Hematopoietic multipotent progenitor cell treated with erythropoietin and hydrocortisone succinate and interleukin-3 and kit ligand, for 8 days (in vitro differentiated cells): ENCODE results near the gene TTC28.

Source experiments
- DNase-seq: peaks from one replicate; pipeline ENCODE4 v3.0.0-alpha.2; 2015

TTC28 gene

GRCh38 chr22:28015676-28016601, 663.7 kb downstream of the TTC28 start:
- DNase-seq: no peak

- DNase-seq: no peak
Observed at GRCh38 chr22:28015046-28015425, 664.6 kb downstream of the TTC28 start.

GRCh38 chr22:28014211-28015045, 665.2 kb downstream of the TTC28 start:
- no peak for DNase-seq

GRCh38 chr22:28013611-28014010, 666.0 kb downstream of the TTC28 start:
- no peak for DNase-seq

GRCh38 chr22:28012832-28013460, 666.7 kb downstream of the TTC28 start:
- no peak for DNase-seq

- DNase-seq: peak; percentile 65
Observed at GRCh38 chr22:28009272-28009827, 670.3 kb downstream of the TTC28 start.

GRCh38 chr22:28008649-28009048, 671.0 kb downstream of the TTC28 start:
- DNase-seq: no peak

GRCh38 chr22:28008056-28008455, 671.6 kb downstream of the TTC28 start:
- no peak for DNase-seq

GRCh38 chr22:28006271-28006670, 673.4 kb downstream of the TTC28 start:
- no peak for DNase-seq

- DNase-seq: no peak
Observed at GRCh38 chr22:28005513-28005912, 674.1 kb downstream of the TTC28 start.

- no peak for DNase-seq
Observed at GRCh38 chr22:28004021-28004420, 675.6 kb downstream of the TTC28 start.

- no peak for DNase-seq
Observed at GRCh38 chr22:28002863-28003565, 676.6 kb downstream of the TTC28 start.

- no peak for DNase-seq
Observed at GRCh38 chr22:28002181-28002700, 677.4 kb downstream of the TTC28 start.

GRCh38 chr22:28001171-28001835, 678.3 kb downstream of the TTC28 start:
- DNase-seq: no peak

GRCh38 chr22:28000361-28000760, 679.3 kb downstream of the TTC28 start:
- no peak for DNase-seq

GRCh38 chr22:27999876-28000275, 679.8 kb downstream of the TTC28 start:
- DNase-seq: no peak

GRCh38 chr22:27998511-27999410, 680.9 kb downstream of the TTC28 start:
- no peak for DNase-seq

GRCh38 chr22:27997538-27997937, 682.1 kb downstream of the TTC28 start:
- no peak for DNase-seq

GRCh38 chr22:27996981-27997380, 682.7 kb downstream of the TTC28 start:
- DNase-seq: no peak

GRCh38 chr22:27996529-27996925, 683.1 kb downstream of the TTC28 start:
- DNase-seq: no peak
